IMR-90 (cell line): ENCODE data around the gene UAP1. TPM values are rescaled to one million over a fixed set of nuclear protein-coding genes. Genes with fewer than 3 reads are reported as not detected.

Experiments
- ATAC-seq: fragments of 200-7000 bp; cut with Tn5 transposase; 2 replicates; pipeline ENCODE4 v1.9.1; 2020; ENCODE audit warnings: low read depth, mild to moderate bottlenecking, moderate library complexity
- BruUV-seq: library from RNA; stranded (reverse); fragments of 400-500 nt; replicated peaks from 2 replicates; lab custom pipeline; 2021; lab: Mats Ljungman, UMichigan
- CTCF ChIA-PET: fragments of 300-600 bp; formaldehyde crosslinking; extraction: SDS; loops from one replicate; lab custom pipeline; 2021; ENCODE audit warnings: antibody characterized with exemption; lab: Yijun Ruan, JAX
- POLR2A ChIA-PET: fragments of 300-600 bp; sonication (Branson Sonifier 250); formaldehyde crosslinking; loops from one replicate; lab custom pipeline; 2022; ENCODE audit warnings: antibody characterized with exemption; ENCODE audit not compliant: unreplicated experiment; lab: Charles Lee
- DNase-seq: peaks from one replicate; pipeline ENCODE4 v3.0.0; 2013
- H2AFZ ChIP-seq: replicated peaks from 2 replicates; pipeline ENCODE3; 2013; ENCODE audit warnings: low read length, mild to moderate bottlenecking; ENCODE audit not compliant: poor library complexity
- H2AK5ac ChIP-seq: 2 replicates; pipeline ENCODE4 v1.6.1; 2013; ENCODE audit warnings: low read depth, low read length, inconsistent platforms
- H2AK9ac ChIP-seq: replicated peaks from 2 replicates; pipeline ENCODE3; 2013; ENCODE audit warnings: mild to moderate bottlenecking, low read depth, low read length, moderate library complexity; ENCODE audit not compliant: poor library complexity
- H2BK120ac ChIP-seq: 2 replicates; pipeline ENCODE4 v1.6.1; 2013; ENCODE audit warnings: low read depth, low read length, inconsistent platforms
- H2BK15ac ChIP-seq: 3 replicates; pipeline ENCODE4 v1.6.1; 2013; ENCODE audit warnings: low read depth, low read length, inconsistent platforms
- H2BK20ac ChIP-seq: 2 replicates; pipeline ENCODE4 v1.6.1; 2013; ENCODE audit warnings: low read depth, mild to moderate bottlenecking, inconsistent platforms, low read length, moderate library complexity
- H2BK5ac ChIP-seq: 2 replicates; pipeline ENCODE4 v1.6.1; 2013; ENCODE audit warnings: mild to moderate bottlenecking, low read depth, low read length, inconsistent platforms; ENCODE audit not compliant: poor library complexity, severe bottlenecking
- H3K14ac ChIP-seq: replicated peaks from 2 replicates; pipeline ENCODE4 v1.6.1; 2013; ENCODE audit warnings: low read depth, low read length, inconsistent platforms
- H3K18ac ChIP-seq: 2 replicates; pipeline ENCODE4 v1.6.1; 2013; ENCODE audit warnings: low read depth, low read length, control low read depth
- H3K23ac ChIP-seq: 2 replicates; pipeline ENCODE4 v1.6.1; 2013; ENCODE audit warnings: low read depth, low read length, inconsistent platforms
- H3K27ac ChIP-seq: 2 replicates; pipeline ENCODE4 v1.5.1; 2013; ENCODE audit warnings: mild to moderate bottlenecking, control low read depth, low read length; ENCODE audit not compliant: insufficient read depth
- H3K27me3 ChIP-seq: 2 replicates; pipeline ENCODE4 v1.6.1; 2013; ENCODE audit warnings: low read length; ENCODE audit not compliant: control insufficient read depth, insufficient read depth
- H3K36me3 ChIP-seq: 2 replicates; pipeline ENCODE4 v1.6.1; 2013; ENCODE audit warnings: low read length, mixed read lengths; ENCODE audit not compliant: control insufficient read depth, insufficient read depth
- H3K4ac ChIP-seq: 2 replicates; pipeline ENCODE4 v1.6.1; 2013; ENCODE audit warnings: low read depth, low read length, inconsistent platforms
- H3K4me1 ChIP-seq: 2 replicates; pipeline ENCODE4 v1.6.1; 2013; ENCODE audit warnings: low read length, mixed read lengths; ENCODE audit not compliant: control insufficient read depth, insufficient read depth
- H3K4me2 ChIP-seq: 2 replicates; pipeline ENCODE4 v1.6.1; 2013; ENCODE audit warnings: low read depth, mild to moderate bottlenecking, control low read depth, low read length, moderate library complexity
- H3K4me3 ChIP-seq: 2 replicates; pipeline ENCODE4 v1.5.1; 2013; ENCODE audit warnings: low read depth, mild to moderate bottlenecking, control low read depth, low read length, moderate library complexity; ENCODE audit not compliant: insufficient read depth
- H3K56ac ChIP-seq: 2 replicates; pipeline ENCODE4 v1.6.1; 2013; ENCODE audit warnings: low read length, inconsistent platforms; ENCODE audit not compliant: insufficient read depth; ENCODE audit errors: extremely low read depth
- H3K79me1 ChIP-seq, 2 experiments: 2 replicates each; pipeline ENCODE4 v1.6.1; 2013; ENCODE audit warnings: low read length in 2 of 2, inconsistent platforms in 1 of 2, low read depth in 1 of 2
- H3K9ac ChIP-seq: 2 replicates; pipeline ENCODE4 v1.6.1; 2013; ENCODE audit warnings: low read depth, low read length, control low read depth
- H3K9me1 ChIP-seq: 2 replicates; pipeline ENCODE4 v1.6.1; 2013; ENCODE audit warnings: low read length, inconsistent platforms; ENCODE audit not compliant: insufficient read depth
- H3K9me3 ChIP-seq: 2 replicates; pipeline ENCODE4 v1.6.1; 2013; ENCODE audit warnings: low read length; ENCODE audit not compliant: control insufficient read depth, insufficient read depth
- H4K20me1 ChIP-seq: 2 replicates; pipeline ENCODE4 v1.6.1; 2013; ENCODE audit warnings: low read length, inconsistent platforms; ENCODE audit not compliant: insufficient read depth
- H4K5ac ChIP-seq: 2 replicates; pipeline ENCODE4 v1.6.1; 2013; ENCODE audit warnings: mild to moderate bottlenecking, low read depth, low read length, control low read depth
- H4K8ac ChIP-seq, 2 experiments: 2 replicates each; pipeline ENCODE4 v1.6.1; 2013; ENCODE audit warnings: low read depth in 2 of 2, low read length in 2 of 2, control low read depth in 1 of 2, inconsistent platforms in 1 of 2
- H4K91ac ChIP-seq: 2 replicates; pipeline ENCODE4 v1.6.1; 2013; ENCODE audit warnings: low read depth, low read length, inconsistent platforms; ENCODE audit not compliant: insufficient read depth
- FOS ChIP-seq: fragments of 150-350 bp; IDR thresholded peaks from 2 replicates; pipeline ENCODE4 v1.6.1; 2016; ENCODE audit warnings: low read depth, low read length
- MAFK ChIP-seq: IDR thresholded peaks from 2 replicates; pipeline ENCODE4 v1.6.1; 2012; ENCODE audit warnings: low read depth, low read length, improper control_type of control experiment
- MAZ ChIP-seq: IDR thresholded peaks from 2 replicates; pipeline ENCODE4 v1.6.1; 2012; ENCODE audit warnings: low read depth, mild to moderate bottlenecking, low read length, improper control_type of control experiment, moderate library complexity, borderline replicate concordance
- MXI1 ChIP-seq: IDR thresholded peaks from 2 replicates; pipeline ENCODE4 v1.6.1; 2012; ENCODE audit warnings: low read depth, mild to moderate bottlenecking, low read length, moderate library complexity, borderline replicate concordance
- NFE2L2 ChIP-seq: fragments of 150-350 bp; IDR thresholded peaks from 2 replicates; pipeline ENCODE4 v1.6.1; 2016; ENCODE audit warnings: low read depth, mild to moderate bottlenecking, low read length
- POLR2A ChIP-seq: IDR thresholded peaks from 2 replicates; pipeline ENCODE4 v1.6.1; 2012; ENCODE audit warnings: mild to moderate bottlenecking, low read depth, low read length
- RFX5 ChIP-seq: IDR thresholded peaks from 2 replicates; pipeline ENCODE4 v1.8.0; 2012; ENCODE audit warnings: low read depth, mild to moderate bottlenecking, low read length, moderate library complexity
- SMC3 ChIP-seq: fragments of 150-350 bp; IDR thresholded peaks from 2 replicates; pipeline ENCODE4 v1.6.1; 2016; ENCODE audit warnings: low read depth, mild to moderate bottlenecking, antibody characterized with exemption, low read length, moderate library complexity
- USF2 ChIP-seq: fragments of 150-350 bp; IDR thresholded peaks from 2 replicates; pipeline ENCODE4 v1.6.1; 2017; ENCODE audit warnings: mild to moderate bottlenecking, antibody characterized with exemption, low read length, low read depth
- WGBS, 2 experiments: methylation state at CpG; one replicate each; pipeline versions ENCODE4 v1.1.5 to v1.1.7; 2013; ENCODE audit warnings: missing lambda C conversion rate in 2 of 2; ENCODE audit not compliant: insufficient read length in 1 of 2; ENCODE audit errors: extremely low coverage in 2 of 2; 5-methylcytosine and 5-hydroxymethylcytosine counted together
- dilution Hi-C: fragments of 300-500 bp; cut with HindIII; formaldehyde crosslinking; loops from one replicate; pipeline ENCODE4 v1.14.3; 2018; ENCODE audit warnings: low sequenced_read_pairs; ENCODE audit not compliant: unreplicated experiment
- in situ Hi-C: fragments of 300-500 bp; cut with MboI; formaldehyde crosslinking; loops from 3 replicates; pipeline ENCODE4 v1.14.3; 2019; ENCODE audit warnings: low sequenced_read_pairs, inconsistent platforms, mixed read lengths
- intact Hi-C: fragments of 100-400 bp; cut with micrococcal nuclease; formaldehyde crosslinking; loops from 2 replicates; pipeline ENCODE4 v1.10.0; 2022
- polyA plus RNA-seq, 3 experiments: library from polyadenylated mRNA; depleted of rRNA; stranded (reverse); fragments of >200 nt; gene quantifications; 2 replicates each; pipeline ENCODE4 v1.2.3, GENCODE V29; 2012; ENCODE audit warnings: low replicate concordance in 1 of 3
- total RNA-seq: library from RNA; depleted of rRNA; stranded (reverse); fragments of >200 nt; gene quantifications from 2 replicates; pipeline ENCODE4 v1.2.3, GENCODE V29; 2012

Gene UAP1
- total and polyA plus RNA-seq, 2 of the 4 experiments (the other 2 are of a cell fraction) = 93.4 to 196 TPM

GRCh38 chr1:162590686-162591085 lies 29.2 kb downstream of the UAP1 start:
- BruUV-seq = no TSS peak
- H4K91ac ChIP-seq = no peak overlapping the region
- H3K4me2 ChIP-seq = no peak overlapping the region
- no CpG with 5 or more reads among the region's 2 CpGs for WGBS, 2 experiments
- ChIA-PET POLR2A (no interaction called here), CTCF (no interaction called here)
- H2BK15ac ChIP-seq = no peak overlapping the region
- no peak overlapping the region for H2AK5ac ChIP-seq
- H3K9ac ChIP-seq = no peak overlapping the region
- H3K27ac ChIP-seq = no peak overlapping the region
- no peak overlapping the region for H3K56ac ChIP-seq
- H2BK120ac ChIP-seq = no peak overlapping the region
- H3K4me1 ChIP-seq = no peaks in the 10 kb centered on the region
- H3K27me3 ChIP-seq = no peaks in the 10 kb centered on the region
- TF ChIP-seq MAFK (no peak), SMC3 (no peak), POLR2A (no peak), NFE2L2 (no peak), MAZ (no peak), FOS (no peak), RFX5 (no peak), USF2 (no peak), MXI1 (no peak)
- no peaks in the 10 kb centered on the region; the same call in 1 of the 2 replicates for H3K9me1 ChIP-seq
- in situ Hi-C loops (no loop called here), intact Hi-C loops (no loop called here), dilution Hi-C loops (no loop called here)
- H3K9me3 ChIP-seq = no peaks in the 10 kb centered on the region
- H3K14ac ChIP-seq = no peak overlapping the region
- no peak overlapping the region for H3K23ac ChIP-seq
- peaks cover 25 to 42% of the 10 kb centered on the region in 2 experiments for H3K79me1 ChIP-seq
- H2AFZ ChIP-seq = no peak overlapping the region
- no peak overlapping the region for H3K4ac ChIP-seq
- DNase-seq (no peak), ATAC-seq (no peak)
- no peak overlapping the region for H2AK9ac ChIP-seq
- H3K18ac ChIP-seq = no peak overlapping the region
- no peak overlapping the region for H4K8ac ChIP-seq
- no peak overlapping the region for H4K5ac ChIP-seq
- H3K4me3 ChIP-seq = no peak overlapping the region
- no peak overlapping the region for H2BK20ac ChIP-seq
- peaks cover 38% of the 10 kb centered on the region for H3K36me3 ChIP-seq
- no peak overlapping the region for H2BK5ac ChIP-seq
- H4K20me1 ChIP-seq = peaks cover 3% of the 10 kb centered on the region; the same call in 1 of the 2 replicates
